ENCODE measurements around the gene PUS7L. TPM values are rescaled to one million over a fixed set of nuclear protein-coding genes. Genes with fewer than 3 reads are reported as not detected.

PUS7L gene
- total and polyA plus RNA-seq, 3 experiments from 2014 or later: 17.8 to 26.3 (median 21.4) TPM

DNA sequence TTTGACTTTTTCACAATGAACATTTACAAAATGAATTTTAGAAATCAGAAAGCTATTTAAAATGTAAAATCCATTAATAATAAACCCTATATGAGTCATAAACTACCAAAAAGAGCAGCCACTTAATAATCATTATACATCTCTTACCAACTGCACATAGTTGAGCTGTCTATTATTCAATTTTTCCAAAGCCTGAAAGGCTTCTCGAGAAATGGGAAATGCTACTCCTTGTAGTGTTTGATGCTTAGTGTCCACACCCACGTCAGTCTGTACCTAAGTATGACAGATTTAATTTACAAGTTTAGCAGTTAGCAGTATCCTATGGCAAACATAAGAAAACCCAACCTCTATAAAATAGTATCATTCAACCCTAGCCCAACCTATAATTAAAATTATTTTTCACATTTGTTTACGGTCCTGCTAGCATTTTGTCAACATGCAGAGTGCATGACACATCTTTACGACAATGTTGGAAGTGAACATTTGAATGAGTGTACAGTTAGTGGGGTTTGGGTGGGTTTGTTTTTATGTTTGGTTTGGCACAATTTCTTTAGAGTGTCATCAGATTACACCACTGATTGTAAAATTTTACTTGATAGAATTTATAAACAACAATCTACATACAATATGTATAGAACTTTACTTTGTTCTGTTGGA, 39.1 kb upstream of the PUS7L start:
- H3K4me3 Mint-ChIP-seq: no peak overlapping the region

DNA sequence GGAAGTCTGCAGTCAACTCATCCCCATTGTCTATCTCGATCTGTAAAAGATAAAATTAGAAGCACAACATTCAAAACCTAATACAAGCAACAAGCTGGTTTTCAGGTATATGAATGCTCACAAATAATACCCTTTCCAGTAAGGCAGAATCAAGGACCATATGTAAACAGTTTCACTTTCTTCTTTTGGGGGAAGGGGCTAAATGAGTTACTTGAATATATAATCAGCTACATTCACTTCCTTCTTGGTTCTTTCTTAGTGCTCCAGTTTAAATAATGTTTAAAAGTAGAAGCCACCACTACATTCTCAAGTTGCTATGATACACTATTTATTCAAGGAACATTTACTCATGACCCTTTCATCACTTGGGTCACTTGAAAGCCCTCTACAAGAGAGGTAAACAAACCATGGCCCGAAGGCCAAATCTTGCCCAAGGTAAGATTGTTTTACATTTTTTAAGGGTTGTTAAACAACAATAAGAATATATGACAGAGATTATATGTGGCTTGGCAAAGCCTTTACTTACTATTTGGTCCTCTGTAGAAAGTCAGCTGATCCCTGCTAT, 37.2 kb upstream of the PUS7L start:
- peaks cover 0 to 6% (median 2%) of the 10 kb centered on the region in 3 donors for H3K4me1 Mint-ChIP-seq
- H3K27ac Mint-ChIP-seq: peak overlapping the region in 2 of 8 donors; percentile 14 to 82
- peaks cover 38% of the 10 kb centered on the region for H3K36me3 ChIP-seq (ENCODE audit: insufficient read depth, low read length)
- CTCF ChIA-PET: interaction anchor here (1.2 kb wide), 1 partner anchor 9 kb away, joined by 3 read pairs; no protein-coding TSS in a partner anchor
- no peaks in the 10 kb centered on the region for H3K27me3 ChIP-seq (ENCODE audit: insufficient read depth, low read length, poor library complexity, severe bottlenecking)
- H3K4me3 Mint-ChIP-seq: no peak overlapping the region
- no peaks in the 10 kb centered on the region for H3K9me3 Mint-ChIP-seq
- no peaks in the 10 kb centered on the region for H3K4me1 ChIP-seq (ENCODE audit: insufficient read depth, low read length)
- H3K36me3 Mint-ChIP-seq: peaks cover 0 to 59% (median 15%) of the 10 kb centered on the region in 3 donors
- POLR2A ChIA-PET: interaction anchor here (1.0 kb wide), 1 partner anchor 10 kb away, joined by 3 read pairs; the partner anchor contains the start of gene TWF1
- no peaks in the 10 kb centered on the region for H3K27me3 Mint-ChIP-seq
- no peak for DNase-seq
- H3K9me3 ChIP-seq (ENCODE audit: low read length): no peaks in the 10 kb centered on the region
- H3K4me3 ChIP-seq (ENCODE audit: low read length): no peak overlapping the region
- no peak overlapping the region for H3K27ac ChIP-seq (ENCODE audit: low read depth, low read length)

More for the DNA sequence above, 39.1 kb upstream of the PUS7L start:
- DNase-seq: no peak
- Mint-ChIP-seq H3K36me3 (peaks cover 0 to 69% (median 13%) of the 10 kb centered on the region in 3 donors), H3K27ac (no peak overlapping the region), H3K27me3 (no peaks in the 10 kb centered on the region), H3K9me3 (no peaks in the 10 kb centered on the region), H3K4me1 (peaks cover 8 to 16% (median 9%) of the 10 kb centered on the region in 3 donors)
- Histone ChIP-seq H3K36me3 (ENCODE audit: insufficient read depth, low read length) (peaks cover 46% of the 10 kb centered on the region), H3K4me3 (ENCODE audit: low read length) (no peak overlapping the region), H3K27me3 (ENCODE audit: insufficient read depth, low read length, poor library complexity, severe bottlenecking) (no peaks in the 10 kb centered on the region), H3K4me1 (ENCODE audit: insufficient read depth, low read length) (peaks cover 1% of the 10 kb centered on the region), H3K9me3 (ENCODE audit: low read length) (no peaks in the 10 kb centered on the region), H3K27ac (ENCODE audit: low read depth, low read length) (no peak overlapping the region)
- ChIA-PET CTCF (no interaction called here), POLR2A (no interaction called here)

- H3K27ac Mint-ChIP-seq: peak overlapping the region in 5 of 8 donors; percentile 17 to 77 (median 54)
- ChIA-PET CTCF (interaction anchor here (0.6 kb wide), 1 partner anchor 14 kb away, joined by 3 read pairs; no protein-coding TSS in a partner anchor), POLR2A (interaction anchor here (1.5 kb wide), 1 partner anchor 16 kb away, joined by 3 read pairs; the partner anchor contains the start of gene TWF1)
- H3K27me3 Mint-ChIP-seq: no peaks in the 10 kb centered on the region
- Histone ChIP-seq H3K27ac (ENCODE audit: low read depth, low read length) (no peak overlapping the region), H3K9me3 (ENCODE audit: low read length) (no peaks in the 10 kb centered on the region), H3K27me3 (ENCODE audit: insufficient read depth, low read length, poor library complexity, severe bottlenecking) (no peaks in the 10 kb centered on the region), H3K4me1 (ENCODE audit: insufficient read depth, low read length) (no peaks in the 10 kb centered on the region), H3K4me3 (ENCODE audit: low read length) (no peak overlapping the region), H3K36me3 (ENCODE audit: insufficient read depth, low read length) (peaks cover 11% of the 10 kb centered on the region)
- no peak for DNase-seq
- H3K4me3 Mint-ChIP-seq: no peak overlapping the region
- no peaks in the 10 kb centered on the region for H3K9me3 Mint-ChIP-seq
- peaks cover 0 to 45% (median 9%) of the 10 kb centered on the region in 3 donors for H3K36me3 Mint-ChIP-seq
- H3K4me1 Mint-ChIP-seq: no peaks in the 10 kb centered on the region
Measured at GRCh38 chr12:43789941-43790340, 31.4 kb upstream of the PUS7L start.

DNA sequence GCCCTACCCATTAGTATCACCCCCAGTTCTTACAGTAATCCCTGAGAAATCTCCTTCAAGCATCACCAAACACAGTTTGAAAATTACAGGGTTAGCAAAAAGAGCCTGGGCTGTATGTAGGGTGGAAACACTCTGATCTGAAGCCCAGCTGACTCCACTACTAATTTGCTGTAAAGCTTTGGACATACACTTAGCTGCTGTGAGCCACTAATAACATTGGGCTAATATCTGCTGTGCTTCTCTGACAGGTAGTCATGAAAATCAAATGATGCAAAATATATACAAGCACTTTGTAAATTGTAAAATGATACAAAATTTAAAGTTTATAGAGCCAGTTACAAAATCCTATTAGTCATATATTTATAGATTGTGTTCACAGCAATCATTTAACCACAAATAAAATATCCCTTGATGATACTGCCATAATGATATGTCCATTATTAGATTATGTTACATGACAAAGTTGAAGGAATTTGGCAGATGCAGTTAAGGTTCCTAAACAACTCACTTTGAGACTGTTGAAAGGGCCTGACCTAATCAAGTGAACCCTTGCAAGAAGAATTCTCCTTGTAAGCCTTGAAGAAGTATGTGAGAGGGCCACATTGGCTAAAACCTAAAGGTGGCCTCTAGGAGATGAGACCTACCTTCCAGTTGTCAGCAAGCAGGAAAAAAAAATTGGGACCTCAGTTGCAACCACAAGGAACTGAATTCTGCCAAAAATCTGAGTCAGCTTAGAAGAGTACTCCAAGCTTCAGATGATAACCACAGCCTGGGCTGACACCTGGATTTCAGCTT, 28.5 kb upstream of the PUS7L start:
- Mint-ChIP-seq H3K27me3 (no peaks in the 10 kb centered on the region), H3K4me1 (no peaks in the 10 kb centered on the region), H3K27ac (peak overlapping the region in 3 of 8 donors; percentile 47 to 90 (median 70)), H3K4me3 (no peak overlapping the region), H3K36me3 (peaks cover 0 to 56% (median 10%) of the 10 kb centered on the region in 3 donors), H3K9me3 (no peaks in the 10 kb centered on the region)
- H3K36me3 ChIP-seq (ENCODE audit: insufficient read depth, low read length): peaks cover 26% of the 10 kb centered on the region
- no peak overlapping the region for H3K27ac ChIP-seq (ENCODE audit: low read depth, low read length)
- no peaks in the 10 kb centered on the region for H3K27me3 ChIP-seq (ENCODE audit: insufficient read depth, low read length, poor library complexity, severe bottlenecking)
- ChIA-PET CTCF (interaction anchor here (1.4 kb wide), 1 partner anchor 9 kb away, joined by 3 read pairs; no protein-coding TSS in a partner anchor), POLR2A (no interaction called here)
- no peak for DNase-seq
- H3K4me1 ChIP-seq (ENCODE audit: insufficient read depth, low read length): no peaks in the 10 kb centered on the region
- H3K4me3 ChIP-seq (ENCODE audit: low read length): no peak overlapping the region
- no peaks in the 10 kb centered on the region for H3K9me3 ChIP-seq (ENCODE audit: low read length)

DNA sequence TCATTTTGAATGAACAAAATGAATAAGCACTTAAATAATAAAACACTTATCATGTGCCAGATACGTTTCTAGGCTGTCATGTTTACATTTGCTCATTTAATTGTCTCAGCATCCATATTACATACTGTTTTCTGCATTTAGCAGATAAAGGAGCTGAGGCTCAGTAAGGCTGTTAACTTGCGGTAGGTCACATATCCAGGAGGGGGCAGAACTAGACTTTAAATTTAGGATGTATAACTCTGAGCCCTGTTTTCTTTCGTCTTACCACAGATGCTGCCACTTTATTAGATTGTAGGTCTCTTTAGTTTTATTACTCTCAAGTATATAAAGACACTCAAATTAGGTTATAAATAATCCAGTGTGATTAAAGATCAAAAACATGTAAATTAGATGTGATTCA, 17.9 kb upstream of the PUS7L start:
- Mint-ChIP-seq H3K27me3 (no peaks in the 10 kb centered on the region), H3K9me3 (no peaks in the 10 kb centered on the region), H3K4me1 (peaks cover 5 to 7% (median 5%) of the 10 kb centered on the region in 3 donors), H3K36me3 (peaks cover 8 to 42% (median 18%) of the 10 kb centered on the region in 3 donors), H3K4me3 (no peak overlapping the region), H3K27ac (no peak overlapping the region)
- no peaks in the 10 kb centered on the region for H3K9me3 ChIP-seq (ENCODE audit: low read length)
- no peaks in the 10 kb centered on the region for H3K27me3 ChIP-seq (ENCODE audit: insufficient read depth, low read length, poor library complexity, severe bottlenecking)
- no peak overlapping the region for H3K4me3 ChIP-seq (ENCODE audit: low read length)
- ChIA-PET POLR2A (no interaction called here), CTCF (interaction anchor here (0.6 to 3.7 kb wide), 4 partner anchors 13 to 109 kb away, joined by 3 to 17 read pairs (median 4); no protein-coding TSS in a partner anchor)
- H3K36me3 ChIP-seq (ENCODE audit: insufficient read depth, low read length): peaks cover 43% of the 10 kb centered on the region
- H3K4me1 ChIP-seq (ENCODE audit: insufficient read depth, low read length): no peaks in the 10 kb centered on the region
- peak in 2 of 5 donors; percentile 22 to 25 for DNase-seq
- no peak overlapping the region for H3K27ac ChIP-seq (ENCODE audit: low read depth, low read length)

- Histone ChIP-seq H3K36me3 (ENCODE audit: insufficient read depth, low read length) (peaks cover 12% of the 10 kb centered on the region), H3K4me1 (ENCODE audit: insufficient read depth, low read length) (peaks cover 19% of the 10 kb centered on the region), H3K27ac (ENCODE audit: low read depth, low read length) (no peak overlapping the region), H3K27me3 (ENCODE audit: insufficient read depth, low read length, poor library complexity, severe bottlenecking) (no peaks in the 10 kb centered on the region), H3K9me3 (ENCODE audit: low read length) (no peaks in the 10 kb centered on the region), H3K4me3 (ENCODE audit: low read length) (no peak overlapping the region)
- H3K27me3 Mint-ChIP-seq: no peaks in the 10 kb centered on the region
- DNase-seq: no peak
- H3K4me1 Mint-ChIP-seq: peaks cover 38 to 53% (median 48%) of the 10 kb centered on the region in 3 donors
- H3K36me3 Mint-ChIP-seq: peaks cover 9 to 48% (median 18%) of the 10 kb centered on the region in 3 donors
- ChIA-PET CTCF (no interaction called here), POLR2A (no interaction called here)
- no peak overlapping the region for H3K27ac Mint-ChIP-seq
- no peak overlapping the region for H3K4me3 Mint-ChIP-seq
- H3K9me3 Mint-ChIP-seq: no peaks in the 10 kb centered on the region
Measured at GRCh38 chr12:43766291-43766690, 7.7 kb upstream of the PUS7L start.

GRCh38 chr12:43764528-43764927, 5.9 kb upstream of the PUS7L start:
- Mint-ChIP-seq H3K9me3 (no peaks in the 10 kb centered on the region), H3K36me3 (peaks cover 0 to 38% (median 9%) of the 10 kb centered on the region in 3 donors), H3K4me3 (no peak overlapping the region), H3K27me3 (no peaks in the 10 kb centered on the region), H3K27ac (no peak overlapping the region), H3K4me1 (peaks cover 46 to 54% (median 52%) of the 10 kb centered on the region in 3 donors)
- Histone ChIP-seq H3K27ac (ENCODE audit: low read depth, low read length) (no peak overlapping the region), H3K9me3 (ENCODE audit: low read length) (no peaks in the 10 kb centered on the region), H3K4me3 (ENCODE audit: low read length) (no peak overlapping the region), H3K36me3 (ENCODE audit: insufficient read depth, low read length) (no peaks in the 10 kb centered on the region), H3K4me1 (ENCODE audit: insufficient read depth, low read length) (peaks cover 35% of the 10 kb centered on the region), H3K27me3 (ENCODE audit: insufficient read depth, low read length, poor library complexity, severe bottlenecking) (no peaks in the 10 kb centered on the region)
- DNase-seq: no peak
- ChIA-PET CTCF (no interaction called here), POLR2A (no interaction called here)

All from CD8-positive, alpha-beta memory T cell (primary cell).